GM21423 (cell line): ENCODE data around the gene CCDC12.
A peak's percentile ranks its signal among the peaks of the same experiment; 100 is the strongest.

Source experiments
- ATAC-seq: cut with Tn5 transposase; IDR thresholded peaks from one replicate; pipeline ENCODE4 v1.9.1; 2021; ENCODE audit warnings: mild to moderate bottlenecking, moderate library complexity; ENCODE audit not compliant: unreplicated experiment

The CCDC12 gene

GRCh38 chr3:46976326-46977190 is at the start of gene CCDC12:
TSS of gene CCDC12 (minus strand) at chr3:46976745. CDS start at chr3:46976732, 13 bp downstream.
- ATAC-seq, result peak; percentile 60

- no peak for ATAC-seq
These were observed 48.4 kb upstream of the CCDC12 start for GRCh38 chr3:47024932-47025331.

- ATAC-seq, result no peak
These were observed 46.1 kb upstream of the CCDC12 start for GRCh38 chr3:47022641-47023071.

- no peak for ATAC-seq
These were observed 43.8 kb upstream of the CCDC12 start for GRCh38 chr3:47020311-47020710.

- no peak for ATAC-seq
These were observed 42.7 kb upstream of the CCDC12 start for GRCh38 chr3:47019201-47019600.

- no peak for ATAC-seq
These were observed 41.7 kb upstream of the CCDC12 start for GRCh38 chr3:47018269-47018611.

- ATAC-seq, result no peak
These were observed 41.1 kb upstream of the CCDC12 start for GRCh38 chr3:47017504-47018268.

GRCh38 chr3:47016934-47017435 is 40.4 kb upstream of the CCDC12 start:
- ATAC-seq, result peak; percentile 58

GRCh38 chr3:47016086-47016933 is 39.8 kb upstream of the CCDC12 start:
- ATAC-seq, result no peak

GRCh38 chr3:47015151-47015550 is 38.6 kb upstream of the CCDC12 start:
- no peak for ATAC-seq

- ATAC-seq, result no peak
These were observed 37.5 kb upstream of the CCDC12 start for GRCh38 chr3:47014036-47014435.

- no peak for ATAC-seq
These were observed 36.7 kb upstream of the CCDC12 start for GRCh38 chr3:47013231-47013630.

- no peak for ATAC-seq
These were observed 36.0 kb upstream of the CCDC12 start for GRCh38 chr3:47012342-47013230.

GRCh38 chr3:47011371-47011770 is 34.8 kb upstream of the CCDC12 start:
- no peak for ATAC-seq

GRCh38 chr3:47010910-47011309 is 34.4 kb upstream of the CCDC12 start:
- ATAC-seq, result no peak

- ATAC-seq, result no peak
These were observed 33.7 kb upstream of the CCDC12 start for GRCh38 chr3:47010111-47010712.

- ATAC-seq, result peak; percentile 75
These were observed 32.9 kb upstream of the CCDC12 start for GRCh38 chr3:47009225-47010110.

GRCh38 chr3:47008851-47009224 is 32.3 kb upstream of the CCDC12 start:
- no peak for ATAC-seq
